NCI-H2081 (cell line): ENCODE data around the gene EBPL.
"Not testable (repeated sequence)": the region's sequence is repeated elsewhere in the genome, so short reads cannot be mapped to it uniquely, and the experiment has no call there.

Experiments
- DNase-seq, 2 experiments: peaks; one replicate each; lab custom pipeline; 2025; lab: John Stamatoyannopoulos, UW

Gene EBPL

DNA sequence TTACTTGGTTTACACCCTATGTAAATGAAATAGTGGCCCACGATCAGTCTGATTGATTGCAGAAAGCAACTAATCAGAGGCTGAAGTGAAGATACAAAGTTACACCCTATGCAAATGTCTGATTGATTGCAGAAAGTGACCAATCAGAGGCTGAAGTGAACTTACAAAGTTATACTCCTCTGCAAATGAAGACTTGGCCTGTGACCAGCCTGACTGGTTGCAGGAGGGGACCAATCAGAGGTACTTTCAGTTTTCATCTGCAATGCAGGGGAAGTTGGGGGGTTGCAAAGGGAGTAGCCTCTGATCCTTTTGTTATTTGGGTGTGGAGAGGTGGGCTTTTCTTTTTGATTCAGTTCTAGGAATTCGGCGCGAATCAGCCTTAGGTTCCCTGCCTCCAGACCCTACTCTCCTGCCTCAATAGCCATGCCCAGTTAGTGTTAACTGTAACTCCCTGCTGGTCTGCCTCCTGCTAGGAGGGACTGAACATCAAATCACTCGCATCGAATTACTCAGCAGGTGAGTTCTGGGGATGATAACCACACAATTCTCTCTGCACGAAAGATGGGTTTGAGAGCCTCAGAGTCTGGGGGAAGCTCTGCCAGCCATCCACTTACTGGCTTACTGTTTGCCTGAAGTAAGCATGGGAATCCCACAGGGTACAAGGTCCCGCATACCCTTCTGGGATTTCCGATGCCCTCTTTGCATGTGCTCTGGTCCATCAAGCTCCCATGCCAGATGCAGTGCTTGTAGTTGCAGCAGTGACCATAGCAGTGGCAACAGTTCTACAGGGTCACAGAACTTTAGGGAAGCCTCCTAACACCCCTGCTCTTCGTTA lies 55.5 kb downstream of the EBPL start:
- no peak for DNase-seq

DNA sequence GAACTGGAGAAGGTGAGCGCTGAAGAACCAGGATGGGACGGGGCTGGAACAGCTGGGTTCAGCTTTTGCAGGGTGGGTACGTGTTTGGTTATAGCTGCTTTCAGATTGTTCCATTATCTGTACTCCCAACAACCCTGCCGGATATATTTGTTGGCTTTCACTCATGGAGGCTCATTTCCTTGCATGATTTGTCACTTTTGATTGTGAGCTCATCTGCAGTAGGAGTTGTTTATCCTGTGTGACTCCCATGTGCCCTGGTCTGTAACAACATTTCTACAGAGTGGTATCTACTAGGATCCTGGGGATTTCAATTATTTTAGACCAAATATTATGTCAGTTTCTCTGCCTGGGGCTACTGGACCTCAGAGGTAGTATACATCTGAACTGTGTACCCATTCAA lies 57.6 kb downstream of the EBPL start:
- DNase-seq = no peak

DNA sequence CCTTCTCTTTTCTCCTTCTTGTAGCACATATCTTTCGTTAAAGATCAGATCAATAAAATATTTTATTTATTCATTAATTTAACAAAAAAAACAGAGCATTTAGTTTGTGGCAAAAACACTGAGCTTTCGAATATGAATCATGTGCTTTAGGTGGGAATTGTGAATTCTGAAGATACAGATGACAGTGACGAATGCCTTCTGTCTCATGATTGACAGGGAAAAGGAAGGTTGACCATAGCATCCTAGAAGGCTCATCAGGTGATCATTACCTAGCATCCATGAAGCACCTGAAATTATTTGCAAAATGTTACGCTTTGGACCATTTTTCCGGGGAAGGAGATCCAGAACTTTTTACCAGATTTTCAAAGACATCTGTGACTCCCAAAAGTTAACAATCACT lies 59.1 kb downstream of the EBPL start:
- no peak for DNase-seq

DNA sequence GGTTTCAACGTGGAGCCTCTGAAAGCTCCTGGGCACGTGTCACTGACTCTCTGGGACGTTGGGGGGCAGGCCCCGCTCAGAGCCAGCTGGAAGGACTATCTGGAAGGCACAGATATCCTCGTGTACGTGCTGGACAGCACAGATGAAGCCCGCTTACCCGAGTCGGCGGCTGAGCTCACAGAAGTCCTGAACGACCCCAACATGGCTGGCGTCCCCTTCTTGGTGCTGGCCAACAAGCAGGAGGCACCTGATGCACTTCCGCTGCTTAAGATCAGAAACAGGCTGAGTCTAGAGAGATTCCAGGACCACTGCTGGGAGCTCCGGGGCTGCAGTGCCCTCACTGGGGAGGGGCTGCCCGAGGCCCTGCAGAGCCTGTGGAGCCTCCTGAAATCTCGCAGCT lies 60.7 kb downstream of the EBPL start:
- no peak for DNase-seq

DNA sequence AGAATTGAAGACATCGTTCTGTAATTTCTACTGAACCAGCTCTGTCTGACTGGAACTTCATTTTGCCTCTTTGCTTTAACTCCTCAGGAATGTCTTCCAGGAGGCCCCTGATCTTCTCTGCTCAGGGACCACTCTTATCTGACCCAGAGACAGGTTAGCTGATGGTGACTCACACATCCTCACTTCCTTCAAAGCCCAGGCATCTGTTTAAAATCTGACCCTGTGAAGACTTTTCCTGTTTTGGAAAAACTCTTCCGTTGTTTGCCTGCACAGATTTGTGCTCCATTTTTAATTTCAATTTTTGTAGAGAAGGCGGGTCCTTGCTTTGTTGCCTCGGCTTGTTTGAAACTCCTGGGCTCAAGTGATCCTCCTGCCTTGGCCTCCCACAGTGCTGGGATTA lies 61.3 kb downstream of the EBPL start:
- DNase-seq = no peak

DNA sequence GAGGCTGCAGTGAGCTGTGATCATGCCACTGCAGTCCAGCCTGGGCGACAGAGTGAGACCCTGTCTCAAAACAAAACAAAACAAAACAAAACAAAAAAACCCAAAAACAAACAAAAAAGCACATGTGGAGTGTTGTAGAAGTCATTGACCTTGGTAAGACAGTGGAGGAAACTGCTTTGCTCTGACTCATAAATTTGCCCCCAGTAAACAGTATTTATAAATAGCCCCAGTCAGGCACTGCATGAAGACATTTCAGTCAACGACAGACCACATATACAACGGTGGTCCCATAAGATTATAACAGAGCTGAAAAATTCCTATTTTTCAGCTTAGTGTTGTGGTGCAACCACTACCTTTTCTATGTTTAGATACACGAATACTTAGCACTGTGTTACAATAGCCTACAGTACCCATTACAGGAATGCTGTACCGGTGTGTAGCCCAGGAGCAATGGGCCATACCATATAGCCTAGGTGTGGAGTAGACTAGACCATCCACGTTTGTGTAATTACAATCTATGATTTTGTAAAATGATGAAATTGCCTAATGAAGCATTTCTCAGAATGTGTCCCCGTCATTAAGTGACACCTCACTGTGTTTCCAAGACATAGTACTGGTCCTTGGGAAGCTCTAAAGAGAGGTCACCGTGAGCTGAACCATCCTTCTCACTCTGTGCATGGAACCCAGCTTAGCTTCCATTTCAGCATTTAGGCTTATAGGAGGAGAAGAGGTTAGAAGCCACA lies 61.9 kb downstream of the EBPL start:
- no peak for DNase-seq

DNA sequence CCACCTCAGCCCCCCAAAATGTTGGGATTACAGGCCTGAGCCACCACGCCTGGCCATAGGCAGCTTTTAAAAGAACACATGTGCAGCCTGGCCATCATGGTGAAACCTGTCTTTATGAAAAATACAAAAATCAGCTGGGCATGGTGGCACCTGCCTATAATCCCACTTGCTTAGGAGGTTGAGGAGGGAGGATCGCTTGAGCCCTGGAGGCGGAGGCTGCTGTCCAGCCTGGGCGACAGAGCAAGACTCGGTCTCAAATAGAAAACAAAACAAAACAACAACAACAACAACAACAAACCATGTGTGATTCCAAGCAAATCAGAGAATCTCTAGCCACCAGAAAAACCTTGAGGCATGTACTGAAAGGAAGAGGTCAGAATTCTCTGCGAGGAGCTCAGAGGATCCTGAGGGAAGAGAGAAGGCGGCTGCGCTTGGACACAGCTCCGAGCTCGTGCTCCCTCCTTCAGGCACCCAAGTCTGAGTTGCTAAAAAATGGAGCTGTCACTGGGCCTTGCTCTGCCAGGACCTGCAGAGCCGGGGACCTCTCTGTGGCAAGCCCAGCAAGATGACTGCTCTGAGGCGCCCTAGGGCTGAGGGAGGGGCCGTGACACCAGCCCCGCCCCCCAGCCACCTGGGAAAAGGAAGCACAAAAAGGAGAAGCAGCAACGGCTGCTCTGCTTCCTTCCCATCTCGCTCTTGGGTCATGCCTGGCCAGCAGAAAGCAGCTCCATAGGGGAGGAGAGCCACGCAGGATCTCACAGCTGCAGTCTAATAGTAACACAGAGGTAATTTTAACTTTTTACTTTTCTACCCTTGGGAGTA lies 63.2 kb downstream of the EBPL start, which contains the start of gene ARL11:
Gene ARL11, plus strand, starts transcription at position 677 of the 822 bp plus-strand sequence. CDS start 1,941 bp downstream, outside the sequence.
- DNase-seq = no peak

DNA sequence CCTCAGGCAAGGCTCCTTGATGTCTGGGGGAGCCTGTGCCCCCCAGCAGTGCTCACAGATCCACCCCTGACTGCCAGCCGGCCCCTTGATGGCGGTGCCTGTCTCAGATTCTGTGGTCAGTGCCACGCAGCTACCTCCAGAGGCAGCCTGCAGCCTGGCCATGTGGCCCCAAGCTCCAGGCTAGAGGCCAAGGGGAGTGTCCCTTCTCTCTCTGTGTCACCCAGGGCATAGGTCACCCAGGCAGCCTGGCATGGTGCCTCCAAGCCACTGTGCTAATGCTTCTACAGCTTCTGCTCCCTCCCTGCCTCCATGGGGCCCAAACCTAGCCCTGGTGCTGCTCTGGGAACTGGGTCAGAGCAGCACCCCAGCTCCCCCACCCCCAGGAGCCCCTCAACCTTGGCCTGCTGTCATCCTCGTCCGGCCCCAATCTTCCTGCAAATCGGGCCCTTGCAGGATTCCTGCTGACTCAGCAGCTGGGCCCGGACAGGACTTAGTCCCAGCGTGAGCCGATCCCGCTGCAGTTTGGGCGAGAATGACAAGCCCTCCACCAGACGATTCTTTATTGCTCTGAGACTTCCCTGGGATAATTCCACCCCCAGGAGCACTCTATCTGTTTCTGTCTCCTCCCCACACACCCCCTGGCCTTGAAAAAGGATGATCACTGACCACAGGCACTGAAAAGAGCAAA lies 65.8 kb downstream of the EBPL start:
- DNase-seq = no peak

DNA sequence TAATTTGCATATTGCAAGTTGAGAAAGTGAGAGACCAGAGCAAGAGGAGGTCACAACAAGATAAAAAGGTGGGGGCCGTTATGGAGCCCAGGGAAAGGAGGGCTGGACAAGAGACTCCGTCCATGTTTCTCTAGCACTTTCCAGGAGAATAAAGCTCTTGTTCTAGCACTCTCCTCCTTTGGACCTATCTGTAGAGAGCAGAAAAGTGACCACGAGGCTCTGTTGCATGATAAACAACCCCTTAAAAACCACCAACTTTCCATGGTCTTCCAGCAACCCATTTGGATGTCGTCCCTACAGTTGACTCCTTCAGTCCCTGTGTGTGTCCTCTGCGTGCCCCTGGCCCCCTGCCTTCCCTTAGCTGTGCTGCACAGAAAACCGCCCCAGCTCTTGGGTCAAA lies 67.1 kb downstream of the EBPL start:
- DNase-seq = no peak

DNA sequence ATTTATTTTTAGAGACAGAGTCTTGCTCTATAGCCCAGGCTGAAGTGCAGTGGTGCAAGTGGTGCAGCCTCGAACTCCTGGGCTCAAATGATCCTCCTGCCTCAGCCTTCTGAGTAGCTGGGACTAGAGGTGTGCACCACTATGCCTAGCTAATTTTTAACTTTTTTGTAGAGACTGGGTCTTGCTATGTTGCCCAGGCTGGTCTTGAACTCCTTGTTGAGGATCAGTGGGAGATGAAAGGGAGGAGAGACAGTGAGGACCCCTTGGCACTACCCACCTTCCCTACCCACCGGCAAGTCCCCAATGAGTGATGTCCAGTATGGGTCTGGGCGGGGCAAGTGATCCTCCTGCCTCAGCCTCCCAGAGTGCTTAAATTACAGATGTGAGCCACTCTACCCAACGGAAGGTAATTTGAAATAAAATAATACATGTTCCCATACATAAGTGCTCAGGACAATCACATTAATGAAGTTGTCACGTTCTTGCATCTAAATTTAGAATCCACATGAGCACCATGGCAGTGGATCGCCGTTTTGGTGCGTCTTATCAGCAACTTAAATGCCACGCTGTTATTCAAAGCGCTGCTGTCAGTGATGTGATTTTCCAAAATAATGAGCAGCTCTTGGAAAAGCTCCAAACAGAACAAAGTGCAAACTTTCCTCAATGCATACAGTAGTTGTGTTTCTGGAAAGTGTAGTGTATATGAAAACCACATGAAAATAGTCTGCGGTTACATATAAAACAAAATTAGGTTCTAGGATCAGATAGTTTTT lies 68.9 kb downstream of the EBPL start:
- no peak for DNase-seq

DNA sequence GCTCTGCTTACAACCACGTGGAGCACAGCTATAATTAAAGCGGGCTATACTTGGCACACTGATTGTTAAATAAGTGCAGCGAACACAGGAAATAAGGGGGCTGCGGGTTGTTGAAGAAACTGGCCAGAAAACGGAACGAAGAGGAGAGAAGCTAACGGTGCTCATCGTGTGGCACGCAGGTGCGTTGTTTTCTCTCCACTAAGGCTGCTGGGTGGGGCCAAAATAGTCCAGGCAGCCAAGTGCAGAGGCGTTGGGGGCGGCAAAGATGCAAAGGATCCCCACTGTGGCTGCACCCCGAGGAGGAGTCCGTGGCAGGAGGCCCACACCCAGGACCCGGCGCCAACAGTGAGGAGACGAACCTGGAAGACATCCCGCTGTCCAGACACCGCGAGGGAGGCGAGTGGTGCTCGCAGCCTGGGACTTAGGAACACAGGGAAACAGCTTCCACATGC lies 71.1 kb downstream of the EBPL start:
- DNase-seq = peak; percentile 15 to 57

DNA sequence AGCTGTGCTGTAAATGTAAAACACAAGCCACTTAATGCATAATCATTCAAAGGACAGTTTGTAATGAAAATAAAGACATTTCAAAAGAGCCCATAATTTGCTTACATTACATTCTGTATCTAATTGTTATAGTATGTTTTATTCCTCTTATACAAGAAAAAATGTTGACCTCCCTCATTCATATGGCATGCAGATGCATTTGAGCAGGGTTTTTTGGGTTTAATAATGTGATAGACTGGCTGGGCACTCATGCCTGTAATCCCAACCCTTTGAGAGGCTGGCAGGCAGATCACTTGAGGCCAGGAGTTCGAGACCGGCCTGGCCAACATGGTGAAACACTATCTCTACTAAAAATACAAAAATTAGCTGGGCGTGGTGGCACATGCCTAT lies 74.6 kb downstream of the EBPL start:
- no peak for DNase-seq

DNA sequence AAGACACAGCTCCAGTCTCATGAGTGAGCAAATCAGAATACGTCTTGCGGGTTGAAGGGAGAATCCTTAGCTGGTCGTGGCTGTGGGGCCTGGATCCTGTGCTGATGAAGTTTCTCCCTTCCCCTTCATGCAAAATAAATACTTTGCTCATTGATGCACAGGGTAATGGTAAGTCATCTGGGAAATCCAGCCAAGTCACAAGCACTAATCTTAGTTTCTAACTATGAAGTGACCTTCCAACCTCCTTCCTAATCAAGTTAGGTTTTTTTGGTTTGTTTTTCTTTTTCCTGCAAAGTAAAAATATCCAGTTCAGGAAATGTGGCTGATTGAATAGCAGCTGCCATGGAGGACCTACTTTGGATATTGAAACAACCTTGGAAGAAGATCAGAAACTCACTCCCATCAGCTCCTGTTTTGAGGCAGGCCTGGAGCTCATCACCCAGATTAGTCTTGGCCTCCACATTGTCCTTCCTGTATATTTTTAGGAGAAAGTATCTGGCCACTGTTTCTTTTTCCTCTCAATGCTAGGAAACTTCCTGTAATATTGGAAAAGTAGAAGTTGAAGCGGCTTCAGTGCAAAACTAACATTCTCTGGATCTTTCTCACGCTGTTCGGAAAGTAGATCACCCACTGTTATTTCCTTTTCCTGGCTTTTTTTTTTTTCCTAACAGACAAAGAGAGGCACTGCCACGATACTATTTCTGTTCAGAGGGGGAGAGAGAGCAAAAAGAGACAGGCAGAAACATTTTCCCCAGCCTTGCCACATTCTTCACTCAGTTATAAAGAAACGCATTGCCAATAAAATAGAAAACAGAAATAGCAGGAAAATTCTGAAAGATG lies 75.2 kb downstream of the EBPL start:
- no peak for DNase-seq

DNA sequence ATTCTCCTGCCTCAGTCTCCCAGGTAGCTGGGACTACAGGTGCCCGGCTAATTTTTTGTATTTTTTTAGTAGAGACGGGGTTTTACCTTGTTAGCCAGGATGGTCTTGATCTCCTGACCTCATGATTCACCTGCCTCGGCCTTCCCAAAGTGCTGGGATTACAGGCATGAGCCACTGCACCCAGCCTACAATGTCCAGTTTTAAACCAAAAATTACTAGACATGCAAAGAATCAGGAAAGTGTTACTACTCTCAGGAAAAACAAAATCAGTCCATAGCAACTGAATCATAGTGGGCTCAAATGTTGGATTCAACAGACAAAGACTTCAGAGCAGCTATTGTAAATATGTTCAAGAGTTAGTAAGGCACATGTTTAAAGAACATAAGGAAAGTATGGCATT lies 79.2 kb downstream of the EBPL start:
- DNase-seq = not testable (repeated sequence)
